Endodermal cell (in vitro differentiated cells): Measurements from ENCODE around the gene BMP8B. TPM values are rescaled to one million over a fixed set of nuclear protein-coding genes. Genes with fewer than 3 reads are reported as not detected.
"Not testable (repeated sequence)": the region's sequence is repeated elsewhere in the genome, so short reads cannot be mapped to it uniquely, and the experiment has no call there.

Experiments
- DNase-seq: peaks from one replicate; pipeline ENCODE4 v3.0.0-alpha.2; 2017
- H3K27ac ChIP-seq: 2 replicates; pipeline ENCODE4 v1.5.1; 2013; ENCODE audit warnings: mild to moderate bottlenecking, low read depth, low read length, moderate library complexity
- H3K27me3 ChIP-seq: 2 replicates; pipeline ENCODE4 v1.6.1; 2013; ENCODE audit warnings: mild to moderate bottlenecking, low read length, moderate library complexity; ENCODE audit not compliant: insufficient read depth, control insufficient read depth, poor library complexity, severe bottlenecking
- H3K36me3 ChIP-seq: 2 replicates; pipeline ENCODE4 v1.7.0; 2013; ENCODE audit warnings: mild to moderate bottlenecking, low read length, moderate library complexity; ENCODE audit not compliant: control insufficient read depth, insufficient read depth
- H3K4me1 ChIP-seq: one replicate; pipeline ENCODE4 v1.7.0; 2013; ENCODE audit warnings: low read length; ENCODE audit not compliant: control insufficient read depth, insufficient read depth
- H3K4me3 ChIP-seq: 2 replicates; pipeline ENCODE4 v1.5.1; 2013; ENCODE audit warnings: mild to moderate bottlenecking, low read length, moderate library complexity
- H3K9ac ChIP-seq: 2 replicates; pipeline ENCODE4 v1.6.1; 2013; ENCODE audit warnings: mild to moderate bottlenecking, low read length, moderate library complexity; ENCODE audit not compliant: poor library complexity, severe bottlenecking; ENCODE audit errors: extremely low read depth
- H3K9me3 ChIP-seq: 2 replicates; pipeline ENCODE4 v1.6.1; 2013; ENCODE audit warnings: mild to moderate bottlenecking, low read length, moderate library complexity; ENCODE audit not compliant: control insufficient read depth
- H3K27ac Mint-ChIP-seq: 2 replicates; pipeline ENCODE4 v1.8.0; 2020; ENCODE audit warnings: mixed read lengths
- H3K27me3 Mint-ChIP-seq: 2 replicates; pipeline ENCODE4 v1.8.0; 2021; ENCODE audit warnings: mild to moderate bottlenecking, mixed read lengths; ENCODE audit not compliant: insufficient read depth
- H3K36me3 Mint-ChIP-seq: 2 replicates; pipeline ENCODE4 v1.8.0; 2020; ENCODE audit warnings: low read depth, mixed read lengths
- H3K4me1 Mint-ChIP-seq: 2 replicates; pipeline ENCODE4 v1.8.0; 2020; ENCODE audit warnings: mixed read lengths
- H3K4me3 Mint-ChIP-seq: 2 replicates; pipeline ENCODE4 v1.8.0; 2020; ENCODE audit warnings: mild to moderate bottlenecking, moderate library complexity, mixed read lengths
- H3K9me3 Mint-ChIP-seq: 2 replicates; pipeline ENCODE4 v1.8.0; 2020; ENCODE audit warnings: mild to moderate bottlenecking, mixed read lengths
- CTCF ChIP-seq: fragments of 200-600 bp; sonication (generic); conservative IDR thresholded peaks from 2 replicates; pipeline ENCODE4 v1.5.0; 2021; ENCODE audit warnings: antibody characterized with exemption, mild to moderate bottlenecking
- WGBS, 2 experiments: methylation state at CpG; one replicate each; pipeline versions ENCODE4 v1.1.5 to v1.1.7; 2013; ENCODE audit warnings: missing lambda C conversion rate in 2 of 2, mixed read lengths in 1 of 2; ENCODE audit not compliant: insufficient coverage in 1 of 2, insufficient read length in 1 of 2; 5-methylcytosine and 5-hydroxymethylcytosine counted together
- total RNA-seq, 2 donors: library from RNA; stranded (reverse); fragmentation: NEBNext Ultra II Directional in 1 of 2; extraction: Animal tissue kit (Norgen Biotek cat#: 25700) in 1 of 2; gene quantifications; 2 replicates in 1 of 2; 3 replicates in 1 of 2; pipeline ENCODE4 v1.2.1, GENCODE V29; 2021

The BMP8B gene
- total RNA-seq, 2 donors from 2014 or later: 0.13 to 0.29 TPM

DNA sequence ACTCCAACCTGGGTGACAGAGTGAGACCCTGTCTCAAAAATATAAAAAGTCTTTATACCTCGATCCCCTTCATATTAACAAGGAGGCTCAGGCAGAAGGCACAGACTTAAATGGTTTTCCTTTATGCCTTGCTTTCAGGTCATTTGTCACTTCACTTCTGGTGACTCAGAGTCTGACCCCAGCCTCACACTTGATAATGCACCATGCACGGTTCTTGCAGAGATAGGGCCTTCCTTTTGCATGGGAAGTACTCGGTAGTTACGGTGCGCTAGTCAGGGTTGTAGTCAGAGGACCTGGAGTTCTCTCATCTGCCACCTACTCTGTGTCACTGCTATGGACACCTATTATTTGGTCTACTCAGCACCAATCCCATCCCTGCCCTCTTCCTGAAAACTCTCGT lies 43.6 kb upstream of the BMP8B start:
- WGBS, 2 experiments: 92 to 94% methylated on average over 6 of the region's 6 CpGs

DNA sequence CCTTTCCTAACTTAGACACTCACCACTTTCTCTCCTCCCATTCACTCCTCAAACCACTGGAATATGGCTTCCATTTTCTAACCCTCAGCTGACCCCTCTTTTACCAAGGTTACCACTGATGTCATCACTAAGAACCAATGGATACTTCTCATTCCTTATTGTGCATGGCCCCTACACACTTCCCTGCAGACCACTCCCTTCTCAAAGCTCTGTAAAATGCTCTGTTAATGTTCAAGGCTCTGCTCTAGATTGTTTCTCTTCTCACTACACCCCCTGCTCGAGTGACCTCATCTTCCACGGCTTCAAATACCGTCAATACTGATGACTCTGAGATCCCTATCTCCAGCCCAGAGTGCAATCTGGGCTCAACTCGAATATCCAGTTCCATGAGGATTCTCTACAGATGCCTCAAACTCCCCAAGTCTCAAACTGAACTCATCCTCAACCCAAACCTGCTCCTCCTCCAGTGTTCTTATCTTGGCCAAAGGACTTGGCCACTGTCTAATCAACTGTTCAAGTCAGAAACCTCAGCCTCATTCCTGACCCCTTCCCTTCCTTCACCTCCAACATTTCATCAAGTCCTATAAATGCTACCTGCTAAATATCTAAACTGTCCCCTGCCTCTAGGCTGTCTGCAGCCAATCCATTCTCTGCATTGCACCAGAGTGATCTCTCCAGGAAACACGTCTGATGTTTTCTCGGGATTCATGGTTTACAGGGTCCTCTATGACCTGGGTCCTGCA lies 41.3 kb upstream of the BMP8B start:
- Histone ChIP-seq H3K9ac (no peak overlapping the region), H3K27me3 (no peaks in the 10 kb centered on the region), H3K36me3 (no peaks in the 10 kb centered on the region), H3K4me1 (peaks cover 4% of the 10 kb centered on the region), H3K4me3 (no peak overlapping the region), H3K9me3 (no peaks in the 10 kb centered on the region), H3K27ac (no peak overlapping the region)
- no peak for TF ChIP-seq CTCF
- Mint-ChIP-seq H3K9me3 (no peaks in the 10 kb centered on the region), H3K4me1 (peaks cover 21% of the 10 kb centered on the region), H3K27me3 (peaks cover 4% of the 10 kb centered on the region), H3K27ac (no peak overlapping the region), H3K36me3 (peaks cover under 1% of the 10 kb centered on the region), H3K4me3 (no peak overlapping the region)
- no peak for DNase-seq
- 87 to 94% methylated on average over 5 to 6 of the region's 6 CpGs for WGBS, 2 experiments

More for the DNA sequence above, 43.6 kb upstream of the BMP8B start:
- H3K27me3 ChIP-seq: no peaks in the 10 kb centered on the region
- no peaks in the 10 kb centered on the region for H3K9me3 Mint-ChIP-seq
- no peak overlapping the region for H3K27ac Mint-ChIP-seq
- H3K36me3 ChIP-seq: no peaks in the 10 kb centered on the region
- H3K27me3 Mint-ChIP-seq: peaks cover 2% of the 10 kb centered on the region
- H3K9me3 ChIP-seq: no peaks in the 10 kb centered on the region
- H3K4me3 Mint-ChIP-seq: no peak overlapping the region
- no peak for TF ChIP-seq CTCF
- peaks cover 40% of the 10 kb centered on the region for H3K4me1 Mint-ChIP-seq
- H3K36me3 Mint-ChIP-seq: peaks cover 2% of the 10 kb centered on the region
- no peak overlapping the region for H3K4me3 ChIP-seq
- no peak for DNase-seq
- peaks cover 14% of the 10 kb centered on the region for H3K4me1 ChIP-seq
- H3K9ac ChIP-seq: no peak overlapping the region
- no peak overlapping the region for H3K27ac ChIP-seq

- H3K36me3 Mint-ChIP-seq: no peaks in the 10 kb centered on the region
- Histone ChIP-seq H3K4me3 (no peak overlapping the region), H3K36me3 (no peaks in the 10 kb centered on the region), H3K4me1 (peaks cover 4% of the 10 kb centered on the region), H3K27me3 (no peaks in the 10 kb centered on the region), H3K27ac (no peak overlapping the region), H3K9ac (no peak overlapping the region), H3K9me3 (no peaks in the 10 kb centered on the region)
- DNase-seq: no peak
- 91 to 92% methylated on average over 2 of the region's 2 CpGs for WGBS, 2 experiments
- H3K4me1 Mint-ChIP-seq: peaks cover 20% of the 10 kb centered on the region
- H3K4me3 Mint-ChIP-seq: no peak overlapping the region
- peaks cover 4% of the 10 kb centered on the region for H3K27me3 Mint-ChIP-seq
- no peaks in the 10 kb centered on the region for H3K9me3 Mint-ChIP-seq
- no peak overlapping the region for H3K27ac Mint-ChIP-seq
- no peak for TF ChIP-seq CTCF
Measured at GRCh38 chr1:39828734-39829133, 40.1 kb upstream of the BMP8B start.

- H3K9me3 ChIP-seq, H3K36me3 Mint-ChIP-seq, DNase-seq, H3K4me3 Mint-ChIP-seq, H3K36me3 ChIP-seq, H3K27ac Mint-ChIP-seq, H3K27ac ChIP-seq, H3K9me3 Mint-ChIP-seq, H3K4me1 ChIP-seq, H3K9ac ChIP-seq, H3K27me3 ChIP-seq, H3K4me3 ChIP-seq, H3K27me3 Mint-ChIP-seq: not testable (repeated sequence)
- 81 to 84% methylated on average over 4 to 6 of the region's 6 CpGs for WGBS, 2 experiments
- H3K4me1 Mint-ChIP-seq: peaks cover 20% of the 10 kb centered on the region
Measured at GRCh38 chr1:39828255-39828654, 39.6 kb upstream of the BMP8B start.
